NCI-H526 (cell line): Measurements from ENCODE around the gene FBXO2.

ENCODE experiments used
- DNase-seq, 2 experiments: peaks; one replicate each; lab custom pipeline; 2025; lab: John Stamatoyannopoulos, UW

FBXO2 gene

GRCh38 chr1:11682287-11682771 lies 28.1 kb upstream of the FBXO2 start:
- DNase-seq = no peak

GRCh38 chr1:11681071-11681771 lies 27.0 kb upstream of the FBXO2 start, which contains the start of gene MAD2L2:
Gene MAD2L2 (minus strand): TSS chr1:11681148. CDS start chr1:11680601, 547 bp downstream.
- peak; percentile 29 to 86 for DNase-seq

GRCh38 chr1:11680270-11681070 lies 26.2 kb upstream of the FBXO2 start:
- DNase-seq = peak in 1 of 2 experiments; percentile 52

DNA sequence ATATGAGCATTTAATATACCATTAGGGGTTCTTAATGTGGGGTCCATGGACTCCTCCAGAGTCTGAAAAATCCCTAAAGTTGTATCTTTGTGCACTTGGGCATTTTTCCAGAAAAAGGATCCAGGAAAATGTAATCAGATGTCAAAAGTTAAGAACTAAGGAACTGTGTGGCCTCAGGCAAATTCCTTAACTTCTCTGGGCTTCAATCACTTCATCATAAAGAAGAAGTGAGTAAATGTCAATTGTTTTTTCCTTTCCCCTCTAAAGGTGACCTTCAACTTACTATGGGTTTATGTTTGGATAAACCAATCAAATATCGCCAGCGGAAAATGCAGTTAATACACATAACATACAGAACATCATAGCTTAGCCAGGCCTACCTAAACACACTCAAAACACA lies 24.2 kb upstream of the FBXO2 start:
- no peak for DNase-seq

GRCh38 chr1:11676386-11677103 lies 22.3 kb upstream of the FBXO2 start:
- DNase-seq = no peak

DNA sequence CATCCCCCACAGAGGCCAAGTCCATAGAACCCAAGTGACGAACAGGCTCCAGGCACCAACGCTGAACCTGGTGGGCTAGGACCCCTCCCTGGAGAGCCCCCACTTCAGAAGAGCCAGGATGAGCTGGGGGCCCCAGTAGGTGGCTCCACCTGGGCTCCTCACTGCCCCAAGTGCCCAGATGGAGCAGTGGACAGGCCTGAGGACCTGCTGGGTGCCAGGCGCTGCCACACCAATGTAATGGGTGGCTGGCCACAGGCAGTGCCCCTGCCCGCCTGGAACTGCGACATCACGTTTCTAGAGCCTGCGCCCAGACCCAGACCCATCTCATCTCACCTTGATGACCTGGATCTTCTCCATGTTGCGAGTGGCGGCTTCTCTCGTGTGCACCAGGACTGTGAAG lies 21.1 kb upstream of the FBXO2 start:
- DNase-seq = no peak

DNA sequence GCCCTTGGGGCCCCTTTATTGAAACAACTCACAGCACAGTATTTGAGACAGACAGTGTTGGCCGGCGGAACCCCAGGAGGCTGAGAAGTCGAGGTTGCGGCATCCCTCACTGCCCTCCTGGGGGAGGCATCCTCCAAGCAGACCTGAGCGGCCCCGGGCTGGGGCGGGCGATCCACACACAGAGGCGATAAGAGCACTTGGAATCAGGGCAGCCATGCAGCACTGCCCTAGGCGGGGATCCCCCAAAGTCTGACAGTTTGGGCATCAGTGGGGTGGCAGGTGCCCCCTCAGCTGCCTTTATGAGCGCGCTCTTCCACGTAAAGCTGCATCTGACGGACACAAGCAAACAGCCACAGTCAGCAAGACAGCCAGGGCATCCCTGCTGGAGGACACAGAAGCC lies 20.3 kb upstream of the FBXO2 start:
- DNase-seq = no peak

DNA sequence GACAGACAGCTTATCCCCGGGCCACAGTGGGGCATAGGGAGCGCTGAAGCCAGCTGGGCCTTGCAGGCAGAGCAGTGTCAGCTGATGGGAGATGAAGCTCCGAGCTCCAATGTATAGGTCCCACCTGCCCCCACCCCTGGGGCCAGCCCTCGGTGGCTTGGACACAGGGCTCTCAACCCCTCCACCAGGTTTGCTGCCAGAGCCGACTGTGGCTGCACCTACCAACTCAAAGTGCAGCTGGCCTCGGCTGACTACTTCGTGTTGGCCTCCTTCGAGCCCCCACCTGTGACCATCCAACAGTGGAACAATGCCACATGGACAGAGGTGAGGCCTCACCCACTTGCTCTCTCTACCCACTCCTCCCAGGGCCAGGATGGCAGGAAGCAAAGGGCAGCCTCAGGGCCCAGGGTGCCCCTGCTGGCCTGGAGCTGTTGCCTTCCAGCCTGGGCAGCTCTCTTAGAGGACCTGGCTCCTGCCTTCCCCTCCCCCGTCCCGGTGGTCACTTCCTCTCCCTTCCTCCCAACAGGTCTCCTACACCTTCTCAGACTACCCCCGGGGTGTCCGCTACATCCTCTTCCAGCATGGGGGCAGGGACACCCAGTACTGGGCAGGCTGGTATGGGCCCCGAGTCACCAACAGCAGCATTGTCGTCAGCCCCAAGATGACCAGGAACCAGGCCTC lies 19.0 kb upstream of the FBXO2 start:
- no peak for DNase-seq

DNA sequence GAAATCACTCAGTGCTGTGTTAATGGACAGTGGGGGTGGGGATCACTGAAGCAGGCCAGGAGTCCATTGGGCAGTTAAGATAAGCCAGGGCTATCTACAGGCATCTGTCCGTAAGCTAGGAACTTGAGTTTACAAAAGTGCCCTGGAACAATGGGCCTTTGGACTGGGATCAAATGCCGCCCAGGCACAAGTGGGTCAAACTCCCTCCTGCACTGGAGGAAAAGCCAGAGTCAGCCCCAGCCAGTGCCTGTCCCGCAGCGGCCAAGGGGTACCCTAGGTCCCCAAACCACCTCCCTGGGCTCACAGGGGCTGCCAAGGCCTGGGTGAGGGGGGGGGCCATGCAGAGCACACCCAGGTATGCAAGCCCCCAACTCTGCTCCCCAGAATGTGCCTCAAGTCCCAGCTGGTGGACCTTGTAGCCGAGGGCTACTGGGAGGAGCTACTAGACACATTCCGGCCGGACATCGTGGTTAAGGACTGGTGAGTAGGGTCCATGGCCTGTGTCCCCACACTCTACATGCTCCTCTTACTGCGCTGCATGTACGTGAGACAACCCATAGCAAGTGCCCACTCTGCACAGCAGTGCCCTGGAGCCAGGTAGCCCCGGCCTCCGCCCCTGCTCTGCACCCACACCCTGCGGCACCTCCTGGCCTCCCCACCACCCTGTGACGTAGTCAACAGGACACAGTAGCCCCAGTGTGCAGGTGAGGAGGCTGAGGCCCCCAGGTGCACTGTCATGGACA lies 17.5 kb upstream of the FBXO2 start:
- no peak for DNase-seq

GRCh38 chr1:11671205-11671543 lies 16.9 kb upstream of the FBXO2 start:
- no peak for DNase-seq

DNA sequence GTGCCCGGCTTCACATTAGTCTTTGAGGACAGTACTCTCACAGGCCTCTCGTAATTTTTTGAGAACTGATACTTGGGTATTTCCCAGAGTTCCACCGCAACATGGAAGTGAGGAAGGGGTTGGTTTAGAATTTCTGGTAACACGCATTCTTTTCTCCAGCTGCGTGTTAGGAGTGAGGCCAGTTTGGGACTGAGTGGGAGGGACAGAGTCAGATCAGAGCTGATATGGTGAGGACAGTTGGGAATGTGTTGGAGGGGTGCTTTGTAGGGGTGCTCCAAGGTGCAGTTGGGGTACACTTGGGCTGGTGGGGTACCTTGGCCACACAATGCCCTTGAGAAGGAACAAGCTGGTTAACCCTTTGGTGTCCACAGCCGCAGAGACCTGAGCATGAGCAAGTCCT lies 16.5 kb upstream of the FBXO2 start:
- DNase-seq = no peak

- no peak for DNase-seq
Measured at GRCh38 chr1:11668516-11668915, 14.3 kb upstream of the FBXO2 start.

GRCh38 chr1:11664336-11665065 lies 10.3 kb upstream of the FBXO2 start:
- peak in 1 of 2 experiments; percentile 45 for DNase-seq

DNA sequence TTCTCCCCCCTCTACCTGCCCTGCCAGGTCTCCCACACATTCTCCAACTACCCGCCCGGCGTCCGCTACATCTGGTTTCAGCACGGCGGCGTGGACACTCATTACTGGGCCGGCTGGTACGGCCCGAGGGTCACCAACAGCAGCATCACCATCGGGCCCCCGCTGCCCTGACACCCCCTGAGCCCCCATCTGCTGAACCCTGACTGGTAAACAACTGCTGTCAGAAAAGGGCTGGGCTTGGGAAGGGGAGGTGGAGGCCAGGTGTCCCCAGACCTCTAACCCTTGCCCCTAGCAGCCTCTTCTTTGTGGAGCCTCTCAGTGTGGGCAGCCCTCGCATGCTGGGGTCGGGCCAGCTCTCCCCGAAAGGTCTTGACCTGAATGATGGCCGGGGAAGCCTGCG lies 6.9 kb upstream of the FBXO2 start:
- no peak for DNase-seq

DNA sequence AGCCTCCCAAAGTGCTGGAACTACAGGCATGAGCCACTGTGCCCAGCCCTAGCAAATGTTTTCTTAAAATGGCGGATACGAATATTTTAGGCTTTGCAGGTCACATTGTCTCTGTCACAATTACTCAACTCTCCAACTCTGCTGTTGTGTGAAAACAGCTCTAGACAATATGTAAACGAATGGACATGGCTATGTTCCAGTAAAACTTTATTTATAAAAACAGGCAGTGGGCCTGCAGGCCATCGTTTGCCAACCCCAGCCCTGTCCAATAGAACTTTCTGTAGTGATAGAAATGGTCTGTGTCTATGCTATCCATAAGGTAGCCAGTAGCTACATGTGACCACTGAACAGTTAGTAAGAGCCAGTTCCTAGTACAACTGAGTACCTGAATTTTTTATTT lies 5.5 kb upstream of the FBXO2 start:
- no peak for DNase-seq

DNA sequence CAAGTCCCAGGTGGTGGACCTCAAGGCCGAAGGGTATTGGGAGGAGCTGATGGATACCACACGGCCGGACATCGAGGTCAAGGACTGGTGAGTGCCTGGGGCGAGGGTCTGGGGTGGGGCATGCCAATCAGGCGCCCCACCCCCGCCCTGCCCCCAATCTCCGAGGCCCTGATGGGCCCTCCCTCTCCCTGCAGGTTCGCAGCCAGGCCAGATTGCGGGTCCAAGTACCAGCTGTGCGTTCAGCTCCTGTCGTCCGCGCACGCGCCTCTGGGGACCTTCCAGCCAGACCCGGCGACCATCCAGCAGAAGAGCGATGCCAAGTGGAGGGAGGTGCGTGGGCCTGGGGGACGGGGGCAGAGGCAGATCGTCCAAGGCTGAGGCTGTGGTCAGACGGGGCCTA lies 4.3 kb upstream of the FBXO2 start:
- DNase-seq = no peak

GRCh38 chr1:11657654-11658053 lies 3.4 kb upstream of the FBXO2 start:
- no peak for DNase-seq

- no peak for DNase-seq
Measured at GRCh38 chr1:11654939-11655808, 945 bp upstream of the FBXO2 start.

- DNase-seq = no peak
Measured at GRCh38 chr1:11653861-11654136, 430 bp downstream of the FBXO2 start.
